Gastroesophageal sphincter (tissue), 3 donors: ENCODE measurements around the gene ECSCR.

Experiments used
- CTCF ChIP-seq, 4 experiments: fragments of 200-600 bp in 2 of 4; fragments of 450-650 bp in 2 of 4; sonication (generic) in 1 of 4; IDR thresholded peaks; one replicate each; pipeline ENCODE4 v1.5.1; 2017 to 2019; ENCODE audit warnings: antibody characterized with exemption in 4 of 4, mild to moderate bottlenecking in 2 of 4, moderate library complexity in 2 of 4
- EP300 ChIP-seq: sonication (generic); formaldehyde crosslinking; IDR thresholded peaks from one replicate; pipeline ENCODE4 v1.6.1; 2017; ENCODE audit warnings: antibody characterized with exemption, mild to moderate bottlenecking
- POLR2A ChIP-seq, 2 donors: fragments of 450-650 bp; IDR thresholded peaks; one replicate each; pipeline ENCODE4 v1.6.1; 2017; ENCODE audit warnings: antibody characterized with exemption in 2 of 2, mild to moderate bottlenecking in 2 of 2, moderate library complexity in 1 of 2
- POLR2AphosphoS5 ChIP-seq: sonication (generic); formaldehyde crosslinking; IDR thresholded peaks from one replicate; pipeline ENCODE4 v1.6.1; 2017; ENCODE audit warnings: antibody characterized with exemption

- TF ChIP-seq CTCF (IDR thresholded peaks at IDR 0.05) (no peak), POLR2A (IDR thresholded peaks at IDR 0.05) (no peak), EP300 (no peak), POLR2AphosphoS5 (no peak)
Measured at GRCh38 chr5:139404484-139404840, 58.1 kb downstream of the ECSCR start.
